Muscle of leg (tissue), 11 donors: ENCODE data around the gene TF. TPM values are rescaled to one million over a fixed set of nuclear protein-coding genes. Genes with fewer than 3 reads are reported as not detected.
A peak's percentile ranks its signal among the peaks of the same experiment; 100 is the strongest.

Experiments used
- DNase-seq: peaks from one replicate; pipeline ENCODE4 v3.0.0; 2013
- H3K27ac ChIP-seq: one replicate; pipeline ENCODE4 v1.5.1; 2013; ENCODE audit warnings: mild to moderate bottlenecking, low read length, control low read depth
- H3K27me3 ChIP-seq: one replicate; pipeline ENCODE4 v1.6.1; 2013; ENCODE audit warnings: low read length; ENCODE audit not compliant: control insufficient read depth, insufficient read depth
- H3K36me3 ChIP-seq: one replicate; pipeline ENCODE4 v1.6.1; 2013; ENCODE audit warnings: low read length; ENCODE audit not compliant: control insufficient read depth, insufficient read depth
- H3K4me1 ChIP-seq: one replicate; pipeline ENCODE4 v1.6.1; 2013; ENCODE audit warnings: low read length; ENCODE audit not compliant: control insufficient read depth, insufficient read depth
- H3K4me3 ChIP-seq: one replicate; pipeline ENCODE4 v1.5.1; 2013; ENCODE audit warnings: low read length, control low read depth
- H3K9me3 ChIP-seq: replicated peaks from 2 replicates; pipeline ENCODE4 v1.6.1; 2013; ENCODE audit warnings: low read depth, low read length; ENCODE audit not compliant: control insufficient read depth
- WGBS: methylation state at CpG from one replicate; pipeline ENCODE4 v1.1.5; 2013; ENCODE audit warnings: missing lambda C conversion rate; ENCODE audit not compliant: insufficient coverage; 5-methylcytosine and 5-hydroxymethylcytosine counted together
- polyA plus RNA-seq, 8 donors: library from polyadenylated mRNA; unstranded; fragments of 120-200 nt; gene quantifications; one replicate each; pipeline versions ENCODE4 v1.2.1 to v1.2.3, GENCODE V29; 2013; ENCODE audit warnings: inconsistent platforms in 1 of 8, low replicate concordance in 1 of 8; ENCODE audit not compliant: insufficient read length in 8 of 8, insufficient read depth in 1 of 8
- total RNA-seq: library from RNA; stranded (reverse); fragments of 120-200 nt; gene quantifications from one replicate; pipeline ENCODE4 v1.2.4, GENCODE V29; 2013

TF gene
- total and polyA plus RNA-seq, 9 donors, result 1.2 to 27.3 (median 4.1) TPM

DNA sequence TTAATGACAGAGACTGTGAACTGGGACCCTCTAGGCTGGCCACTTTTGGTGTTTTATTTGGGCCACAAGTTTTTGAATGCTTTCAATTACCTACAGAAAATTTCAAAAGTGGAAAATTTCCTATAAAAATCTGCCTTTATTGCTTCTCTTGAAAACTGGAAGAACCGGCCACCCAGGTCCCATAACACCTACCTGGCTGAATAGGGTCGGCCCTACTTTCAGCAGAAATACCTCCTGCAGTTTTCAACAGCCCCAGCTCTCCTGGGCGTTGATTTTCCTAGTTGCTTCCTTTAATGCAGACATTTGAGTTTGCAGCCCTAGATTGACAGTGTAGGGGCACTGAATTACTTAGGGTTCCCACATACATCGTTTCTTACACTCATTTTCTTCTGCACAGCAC lies 58.7 kb downstream of the TF start:
- peaks cover 9% of the 10 kb centered on the region for H3K36me3 ChIP-seq
- no peaks in the 10 kb centered on the region for H3K9me3 ChIP-seq
- H3K27me3 ChIP-seq, result peaks cover 5% of the 10 kb centered on the region
- H3K27ac ChIP-seq, result no peak overlapping the region
- peaks cover 5% of the 10 kb centered on the region for H3K4me1 ChIP-seq
- WGBS, result 38% methylated on average over 2 of the region's 4 CpGs
- no peak for DNase-seq
- H3K4me3 ChIP-seq, result peak overlapping the region; percentile 96

DNA sequence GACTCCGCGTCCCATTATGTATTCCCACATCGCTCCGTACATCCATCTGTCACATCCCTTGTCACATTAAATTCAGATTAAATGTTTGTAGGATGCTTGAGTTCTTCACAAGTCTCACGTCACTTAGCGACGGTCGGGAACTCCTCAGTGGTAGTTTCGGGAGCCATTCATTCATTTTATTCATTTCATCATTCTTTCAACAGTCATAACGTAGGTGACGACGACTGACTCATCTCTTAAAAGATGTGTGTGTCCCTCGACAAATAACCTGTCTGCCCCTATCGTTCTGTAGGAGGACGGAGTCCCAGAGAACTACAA lies 59.1 kb downstream of the TF start:
- Histone ChIP-seq H3K4me3 (peak overlapping the region; percentile 96), H3K36me3 (peaks cover 13% of the 10 kb centered on the region), H3K4me1 (peaks cover 5% of the 10 kb centered on the region), H3K27ac (no peak overlapping the region), H3K27me3 (peaks cover 5% of the 10 kb centered on the region), H3K9me3 (no peaks in the 10 kb centered on the region)
- WGBS, result 0% methylated on average over 3 of the region's 15 CpGs
- DNase-seq, result no peak

DNA sequence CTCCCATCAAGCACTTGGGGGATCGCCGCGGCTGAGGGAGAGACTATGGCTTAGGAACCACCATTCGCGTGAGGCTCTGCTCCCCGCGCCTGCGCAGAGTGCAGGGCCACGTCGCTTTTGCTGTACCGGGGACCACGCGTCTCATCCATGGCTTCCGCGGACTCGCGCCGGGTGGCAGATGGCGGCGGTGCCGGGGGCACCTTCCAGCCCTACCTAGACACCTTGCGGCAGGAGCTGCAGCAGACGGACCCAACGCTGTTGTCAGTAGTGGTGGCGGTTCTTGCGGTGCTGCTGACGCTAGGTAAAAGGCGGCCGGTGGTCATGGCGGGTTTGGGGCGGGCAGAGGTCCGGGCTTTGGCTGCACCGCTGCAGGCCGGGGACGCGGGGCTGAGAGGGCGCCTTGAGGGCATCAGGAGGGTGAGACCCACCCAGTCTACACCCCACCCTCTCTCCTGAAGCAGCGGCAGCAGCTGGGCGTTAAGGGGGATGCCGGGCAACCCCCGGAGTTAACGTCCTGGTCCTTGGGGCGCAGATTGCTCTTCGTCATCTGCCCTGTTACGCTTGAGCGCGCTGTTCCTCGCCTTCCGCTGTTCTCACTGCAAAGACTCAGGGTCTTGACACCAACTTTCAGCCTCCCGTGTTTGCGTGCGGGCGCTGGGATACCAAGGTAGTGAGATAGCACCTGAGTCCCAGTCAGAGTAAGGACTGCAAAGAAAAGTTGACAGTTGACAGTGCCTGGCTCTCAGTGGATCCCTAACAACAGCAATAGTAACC lies 59.7 kb downstream of the TF start, which contains the start of gene SRPRB:
Gene SRPRB, plus strand, starts transcription at position 114 of the 774 bp plus-strand sequence. Its CDS starts 34 bp downstream, at position 148.
- peaks cover 17% of the 10 kb centered on the region for H3K36me3 ChIP-seq
- peaks cover 5% of the 10 kb centered on the region for H3K4me1 ChIP-seq
- peak; percentile 98 for DNase-seq
- peak within 1 kb of the TSS; percentile 96 for H3K4me3 ChIP-seq
- H3K27me3 ChIP-seq, result peaks cover 5% of the 10 kb centered on the region
- H3K9me3 ChIP-seq, result no peaks in the 10 kb centered on the region
- peak within 1 kb of the TSS; percentile 63 for H3K27ac ChIP-seq
- under 1% methylated on average over 42 of the region's 53 CpGs for WGBS

DNA sequence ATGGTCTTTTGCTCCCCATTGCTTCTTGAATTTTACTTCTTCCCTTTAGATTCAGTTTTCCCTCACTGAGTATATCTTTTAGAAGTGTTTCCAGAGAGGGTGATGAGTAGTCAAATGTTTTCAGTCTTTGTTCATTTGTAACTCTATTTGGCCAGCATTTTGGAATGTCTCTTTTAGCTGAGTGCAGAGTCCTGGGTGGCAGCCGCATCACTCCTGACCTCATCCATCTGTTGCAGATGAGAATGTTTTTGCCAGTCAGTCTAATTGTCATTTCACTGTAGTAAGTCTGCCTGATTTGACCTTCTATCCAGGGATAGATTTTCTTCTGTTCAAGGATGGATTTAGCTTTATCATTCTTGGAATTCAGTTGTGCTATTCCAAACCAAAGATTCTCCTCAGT lies 66.7 kb downstream of the TF start:
- WGBS, result no CpG with 5 or more reads among the region's 1 CpG
- Histone ChIP-seq H3K9me3 (no peaks in the 10 kb centered on the region), H3K27me3 (no peaks in the 10 kb centered on the region), H3K27ac (no peak overlapping the region), H3K4me1 (no peaks in the 10 kb centered on the region), H3K36me3 (peaks cover 46% of the 10 kb centered on the region), H3K4me3 (no peak overlapping the region)
- no peak for DNase-seq

DNA sequence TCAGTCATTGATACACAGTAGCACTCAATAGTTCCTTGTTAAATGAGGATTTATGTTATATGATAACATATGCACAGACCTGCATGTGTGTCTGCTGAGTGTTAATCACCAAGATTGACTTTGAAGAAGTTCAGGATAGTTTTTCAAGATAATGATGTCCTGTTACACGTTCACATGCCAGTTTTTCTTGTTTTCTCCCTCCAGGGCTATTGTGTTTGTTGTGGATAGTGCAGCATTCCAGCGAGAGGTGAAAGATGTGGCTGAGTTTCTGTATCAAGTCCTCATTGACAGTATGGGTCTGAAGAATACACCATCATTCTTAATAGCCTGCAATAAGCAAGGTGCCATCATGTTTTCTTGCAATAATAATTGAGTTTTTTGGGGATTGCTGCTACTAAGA lies 69.2 kb downstream of the TF start:
- H3K9me3 ChIP-seq, result no peaks in the 10 kb centered on the region
- H3K27me3 ChIP-seq, result no peaks in the 10 kb centered on the region
- no CpG with 5 or more reads among the region's 2 CpGs for WGBS
- H3K4me1 ChIP-seq, result no peaks in the 10 kb centered on the region
- no peak for DNase-seq
- no peak overlapping the region for H3K27ac ChIP-seq
- H3K36me3 ChIP-seq, result peaks cover 44% of the 10 kb centered on the region
- no peak overlapping the region for H3K4me3 ChIP-seq

DNA sequence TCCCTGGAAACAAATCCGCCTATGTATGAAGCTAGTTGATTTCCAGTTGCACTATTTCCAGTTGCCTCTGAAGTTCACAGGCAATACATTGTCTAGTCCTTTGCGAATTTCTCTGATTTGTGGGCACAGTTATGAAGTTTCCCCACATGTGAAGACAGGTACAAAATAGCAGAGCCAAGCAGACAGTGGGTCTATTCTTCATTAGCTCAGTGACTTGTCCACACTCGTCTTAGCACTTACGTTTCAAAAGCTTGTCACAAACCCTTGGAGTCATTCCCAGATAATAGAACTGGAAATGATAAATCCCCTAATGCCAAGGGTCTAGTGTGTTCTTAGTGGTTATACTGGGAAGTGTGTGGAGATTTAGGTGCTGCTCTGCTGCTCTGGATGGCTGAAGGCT lies 73.9 kb downstream of the TF start:
- DNase-seq, result no peak
- Histone ChIP-seq H3K27me3 (no peaks in the 10 kb centered on the region), H3K4me3 (no peak overlapping the region), H3K9me3 (no peaks in the 10 kb centered on the region), H3K36me3 (peaks cover 67% of the 10 kb centered on the region), H3K4me1 (no peaks in the 10 kb centered on the region), H3K27ac (no peak overlapping the region)
- WGBS, result 96% methylated on average over 2 of the region's 4 CpGs

DNA sequence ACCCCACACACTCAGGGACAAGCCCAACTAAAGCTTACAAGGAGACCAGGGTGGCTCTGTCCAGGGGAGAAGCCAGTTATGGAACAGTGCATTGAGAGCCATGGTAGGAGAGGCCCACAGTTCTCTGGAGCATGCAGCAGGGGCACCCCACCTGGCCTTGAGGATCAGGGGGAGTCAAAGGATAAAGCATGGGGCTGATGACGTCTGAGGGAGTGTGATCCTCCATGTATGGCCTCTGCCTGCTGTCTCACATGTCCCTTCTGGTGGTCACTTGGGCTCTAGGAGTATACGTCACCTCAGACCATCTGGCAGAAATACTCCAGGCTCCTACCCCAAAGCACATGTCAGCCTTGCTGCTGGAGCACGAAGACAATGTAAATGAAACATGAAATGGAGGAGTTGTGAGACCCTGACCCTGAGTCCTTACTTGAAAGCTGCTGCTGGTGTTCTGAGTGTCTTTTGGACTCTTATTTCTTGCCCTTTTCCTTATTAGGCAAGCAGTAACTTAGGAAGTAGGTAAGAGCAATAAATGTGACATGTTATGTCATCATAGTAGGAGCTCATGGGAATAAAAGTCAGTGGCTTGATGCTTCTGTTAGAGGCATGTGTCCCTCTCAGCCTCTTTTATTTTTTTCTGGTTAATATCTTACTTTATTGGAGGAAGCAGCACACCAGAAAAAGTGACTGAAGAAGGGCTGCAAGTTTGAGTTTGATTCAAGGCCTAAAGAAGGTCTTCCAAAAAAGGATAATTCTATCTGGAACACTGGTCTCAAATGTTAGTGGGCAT lies 74.9 kb downstream of the TF start:
- Histone ChIP-seq H3K9me3 (no peaks in the 10 kb centered on the region), H3K4me3 (no peak overlapping the region), H3K27ac (no peak overlapping the region), H3K36me3 (peaks cover 69% of the 10 kb centered on the region), H3K27me3 (no peaks in the 10 kb centered on the region), H3K4me1 (no peaks in the 10 kb centered on the region)
- WGBS, result 81% methylated on average over 2 of the region's 3 CpGs
- no peak for DNase-seq

DNA sequence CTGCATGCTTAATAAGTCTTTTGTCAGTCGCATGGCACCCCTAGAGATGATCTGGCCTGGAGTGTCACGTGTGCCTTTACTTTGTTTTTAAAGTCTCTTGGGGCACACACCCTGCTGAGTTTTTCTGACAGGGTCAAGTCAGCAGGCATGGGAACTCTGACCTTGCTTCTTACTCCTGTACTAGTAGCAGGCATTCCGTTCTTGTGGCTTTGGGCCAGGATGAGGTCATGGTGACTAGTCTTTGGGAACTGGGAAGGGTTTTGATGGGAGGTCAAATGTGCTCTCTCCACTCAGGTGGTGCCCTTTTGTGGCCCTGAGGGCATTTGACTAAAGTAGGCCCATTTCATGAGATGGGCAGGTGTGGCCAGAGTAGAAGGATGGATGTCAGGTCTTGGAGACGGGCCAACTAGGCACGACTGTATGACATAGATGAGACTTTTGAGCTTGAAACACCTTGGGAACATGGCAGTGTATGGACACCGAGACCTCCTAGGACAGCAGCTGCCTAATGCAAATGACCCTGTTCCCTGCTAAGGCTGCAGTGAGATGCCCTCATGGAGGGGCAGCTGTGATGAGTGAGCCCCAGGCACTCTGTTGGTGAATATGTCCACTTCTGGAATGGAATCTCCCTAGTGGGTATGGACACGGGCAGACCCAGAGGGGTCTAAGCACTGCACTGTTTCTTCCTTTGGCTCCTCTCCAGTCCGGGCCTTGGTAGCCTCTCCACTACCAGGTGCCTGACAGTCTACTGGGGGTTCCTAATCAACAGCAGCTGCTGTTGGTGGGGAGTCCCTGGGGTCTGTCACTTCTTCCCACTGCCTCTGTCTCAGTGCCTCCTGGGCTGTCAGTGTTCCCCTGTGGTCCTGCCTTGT lies 75.8 kb downstream of the TF start:
- 72% methylated on average over 8 of the region's 8 CpGs for WGBS
- Histone ChIP-seq H3K27ac (no peak overlapping the region), H3K9me3 (no peaks in the 10 kb centered on the region), H3K27me3 (no peaks in the 10 kb centered on the region), H3K4me1 (no peaks in the 10 kb centered on the region), H3K4me3 (no peak overlapping the region), H3K36me3 (peaks cover 67% of the 10 kb centered on the region)
- peak; percentile 46 for DNase-seq

DNA sequence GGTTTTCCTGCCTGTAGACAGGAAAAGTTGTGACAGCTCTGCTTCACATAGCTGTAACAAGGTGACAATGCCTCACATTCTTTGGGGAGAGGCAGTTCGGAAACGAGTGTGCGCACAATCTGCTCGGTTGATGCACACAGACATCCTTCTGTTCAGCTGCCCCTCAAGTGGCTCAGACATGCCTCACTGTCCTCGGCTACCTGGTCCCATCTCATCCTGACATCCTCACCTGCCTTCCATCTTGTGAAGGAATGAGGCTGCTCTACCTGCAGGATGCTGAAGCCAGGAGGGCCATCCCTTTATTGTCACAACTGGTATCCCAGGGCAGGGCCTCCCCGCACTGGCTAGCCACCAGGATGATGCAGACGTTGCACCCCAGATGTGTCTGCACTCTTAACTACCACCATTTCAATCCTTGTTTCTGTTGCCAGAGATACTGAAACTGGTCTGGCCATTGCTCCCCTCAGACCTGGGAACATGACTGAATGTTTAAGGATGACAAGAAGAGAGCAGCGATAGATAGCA lies 78.8 kb downstream of the TF start:
- no peak for DNase-seq
- no peaks in the 10 kb centered on the region for H3K27me3 ChIP-seq
- H3K36me3 ChIP-seq, result peaks cover 56% of the 10 kb centered on the region

More for the DNA sequence above, 78.8 kb downstream of the TF start:
- Histone ChIP-seq H3K27ac (no peak overlapping the region), H3K4me1 (no peaks in the 10 kb centered on the region), H3K4me3 (no peak overlapping the region), H3K9me3 (no peaks in the 10 kb centered on the region)
- WGBS, result 75% methylated on average over 5 of the region's 8 CpGs
